Measurements from ENCODE around the gene SKP1. TPM values are rescaled to one million over a fixed set of nuclear protein-coding genes. Genes with fewer than 3 reads are reported as not detected.

The SKP1 gene
- 305 TPM for total RNA-seq

GRCh38 chr5:134176511-134177368 is at the start of gene SKP1:
SKP1 (minus strand) TSS chr5:134176950; CDS start chr5:134174022, 2,928 bp downstream.

DNA sequence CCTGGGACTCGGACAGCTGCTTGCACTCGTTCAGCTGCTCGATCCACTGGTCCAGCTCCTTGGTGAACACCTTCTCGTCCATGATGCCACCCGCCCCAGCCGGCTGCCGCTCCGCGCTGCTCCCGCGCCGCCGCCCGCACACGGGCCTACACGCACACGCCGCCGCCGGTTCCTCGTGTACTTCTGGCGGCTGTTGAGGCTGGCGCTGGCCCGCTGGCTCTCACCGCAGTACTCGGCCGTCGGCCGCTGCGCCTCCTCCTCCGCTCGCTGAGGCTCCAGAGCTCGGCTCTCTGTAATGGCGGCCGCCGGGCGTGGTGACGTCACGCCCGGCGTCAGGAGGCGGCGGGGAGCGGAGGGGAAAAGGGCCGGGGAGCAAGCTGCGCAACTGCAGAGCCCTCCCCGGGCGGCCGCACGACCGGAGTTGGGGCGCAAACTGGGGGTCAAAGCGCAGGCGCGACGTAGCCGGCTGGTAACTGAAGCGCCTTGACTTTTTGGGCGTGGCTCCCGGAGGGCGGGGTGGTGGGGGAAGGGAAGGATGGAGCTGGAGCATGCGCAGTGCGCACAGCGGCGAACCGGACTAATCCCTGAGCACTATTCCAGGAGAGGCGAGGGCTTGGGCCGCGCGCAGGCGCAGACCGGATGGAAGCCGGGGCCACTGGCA is 49.2 kb upstream of the SKP1 start, which contains the start of gene PPP2CA:
Gene PPP2CA (minus strand): TSS at position 294 of the 661 bp plus-strand sequence. CDS start 212 bp downstream, at position 82.

DNA sequence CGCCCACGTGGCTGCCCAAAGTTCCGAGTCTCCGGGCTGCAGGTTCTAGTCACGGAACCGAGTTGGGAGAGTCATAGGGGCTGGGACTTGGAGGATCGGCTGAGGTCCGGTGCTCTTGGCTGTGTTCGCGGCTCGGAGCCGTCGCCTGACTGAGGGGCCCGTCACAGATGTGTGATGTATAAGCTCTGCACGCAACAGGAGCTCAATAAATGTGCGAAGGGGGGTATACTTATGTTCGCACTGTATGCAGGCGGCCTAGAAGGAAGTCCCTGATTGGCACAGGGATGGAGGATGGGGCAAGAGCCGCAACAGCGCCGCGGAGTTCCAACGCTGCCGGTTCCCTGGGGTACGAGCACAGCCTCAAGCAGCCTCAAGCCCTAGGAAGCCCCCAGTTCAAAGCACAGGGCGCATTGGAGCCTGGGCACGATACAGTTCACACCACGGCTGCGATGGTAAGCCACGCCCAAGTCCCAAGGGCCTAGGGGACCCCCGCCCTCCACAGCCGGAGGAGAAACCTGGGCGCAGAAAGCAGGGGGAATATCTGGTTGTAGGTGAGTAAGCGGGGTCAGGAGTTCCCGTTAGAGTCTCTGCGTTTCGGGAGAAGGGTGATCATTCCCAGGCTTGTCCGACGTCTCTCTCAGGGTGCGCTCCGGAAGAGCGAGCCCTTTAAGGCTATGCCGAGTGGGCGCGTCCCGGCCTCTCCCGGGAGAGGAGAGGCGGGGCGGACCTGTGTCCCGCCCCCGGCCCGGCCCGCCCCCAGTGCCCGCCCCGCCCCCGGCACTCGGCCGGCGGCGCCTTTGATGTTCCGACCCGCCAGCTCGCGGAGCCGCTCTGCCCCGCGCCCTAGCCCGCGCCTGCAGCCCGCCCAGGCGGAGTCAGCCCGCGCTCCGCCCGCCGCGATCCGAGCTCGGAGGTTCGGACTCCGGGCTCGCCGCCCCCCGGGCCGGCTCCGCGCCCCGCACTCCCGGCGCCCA is 62.6 kb downstream of the SKP1 start, which contains the start of gene TCF7:
Gene TCF7 (plus strand): TSS at position 780 of the 974 bp plus-strand sequence. CDS start 226 bp downstream, outside the sequence.

Other genes with a start within 250 kb of the SKP1 start
- gene C5orf15, start 208.3 kb downstream of the SKP1 start, total RNA-seq = 85.4 TPM
- 159 TPM for gene VDAC1, start 172.0 kb downstream of the SKP1 start, total RNA-seq
- gene TCF7, start 62.3 kb downstream of the SKP1 start, total RNA-seq = 5.4 TPM
- 220 TPM for gene PPP2CA, start 49.1 kb upstream of the SKP1 start, total RNA-seq
- gene CDKL3, start 190.2 kb upstream of the SKP1 start, total RNA-seq = 6.2 TPM
- gene UBE2B, start 194.6 kb upstream of the SKP1 start, total RNA-seq = 92.0 TPM
- 28.7 TPM for gene CDKN2AIPNL, start 234.9 kb upstream of the SKP1 start, total RNA-seq